Hepatocyte (in vitro differentiated cells): ENCODE results near the gene UTP4. TPM values are rescaled to one million over a fixed set of nuclear protein-coding genes. Genes with fewer than 3 reads are reported as not detected.

ENCODE experiments used
- DNase-seq: peaks from one replicate; pipeline ENCODE4 v3.0.0-alpha.2; 2016; ENCODE audit warnings: low spot score
- H2AFZ ChIP-seq: fragments of 200-600 bp; sonication (generic); 2 replicates; pipeline ENCODE4 v1.6.0; 2016; ENCODE audit warnings: antibody characterized with exemption, mild to moderate bottlenecking
- H3K27ac ChIP-seq: fragments of 200-600 bp; sonication (generic); 2 replicates; pipeline ENCODE4 v1.5.1; 2016; ENCODE audit warnings: mild to moderate bottlenecking
- H3K27me3 ChIP-seq: fragments of 200-600 bp; sonication (generic); 2 replicates; pipeline ENCODE4 v1.6.1; 2016
- H3K36me3 ChIP-seq: fragments of 200-600 bp; sonication (generic); replicated peaks from 2 replicates; pipeline ENCODE4 v1.5.1; 2016; ENCODE audit warnings: low read depth; ENCODE audit not compliant: insufficient read depth
- H3K4me1 ChIP-seq: fragments of 200-600 bp; sonication (generic); 2 replicates; pipeline ENCODE4 v1.5.1; 2016; ENCODE audit warnings: mild to moderate bottlenecking, moderate library complexity; ENCODE audit not compliant: insufficient read depth
- H3K4me2 ChIP-seq: fragments of 200-600 bp; sonication (generic); 2 replicates; pipeline ENCODE4 v1.6.0; 2016
- H3K4me3 ChIP-seq: fragments of 200-600 bp; sonication (generic); 2 replicates; pipeline ENCODE4 v1.5.1; 2016; ENCODE audit warnings: mild to moderate bottlenecking
- H3K79me2 ChIP-seq: fragments of 200-600 bp; sonication (generic); 2 replicates; pipeline ENCODE4 v1.6.0; 2017; ENCODE audit warnings: mild to moderate bottlenecking
- H3K9me2 ChIP-seq: fragments of 200-600 bp; sonication (generic); replicated peaks from 2 replicates; pipeline ENCODE4 v1.6.0; 2017; ENCODE audit warnings: mild to moderate bottlenecking; ENCODE audit not compliant: insufficient read depth
- H3K9me3 ChIP-seq: fragments of 200-600 bp; sonication (generic); 2 replicates; pipeline ENCODE4 v1.5.1; 2016; ENCODE audit warnings: low read depth, mild to moderate bottlenecking
- H4K20me1 ChIP-seq: fragments of 200-600 bp; sonication (generic); 2 replicates; pipeline ENCODE4 v1.6.0; 2016; ENCODE audit warnings: mild to moderate bottlenecking; ENCODE audit not compliant: insufficient read depth, poor library complexity, severe bottlenecking
- CTCF ChIP-seq: fragments of 200-600 bp; sonication (generic); IDR thresholded peaks from 2 replicates; pipeline ENCODE4 v1.5.1; 2016; ENCODE audit warnings: antibody characterized with exemption, mild to moderate bottlenecking; ENCODE audit not compliant: poor library complexity
- EZH2 ChIP-seq: fragments of 200-600 bp; sonication (generic); IDR thresholded peaks from 2 replicates; pipeline ENCODE4 v1.6.1; 2016; ENCODE audit warnings: antibody characterized with exemption, mild to moderate bottlenecking, borderline replicate concordance
- EZH2phosphoT487 ChIP-seq: fragments of 200-600 bp; sonication (generic); IDR thresholded peaks from one replicate; pipeline ENCODE4 v1.6.1; 2018; ENCODE audit warnings: antibody characterized with exemption, mild to moderate bottlenecking, low read depth, moderate library complexity; ENCODE audit not compliant: unreplicated experiment, severe bottlenecking
- WGBS: methylation state at CpG from one replicate; pipeline ENCODE4 v1.1.6; 2016; ENCODE audit warnings: low lambda C conversion rate; ENCODE audit errors: missing lambda C conversion rate; 5-methylcytosine and 5-hydroxymethylcytosine counted together
- polyA plus RNA-seq: library from polyadenylated mRNA; unstranded; fragments of >200 nt; fragmentation: Nextera tagmentation; extraction: Ambion mirVana; gene quantifications from 2 replicates; pipeline ENCODE4 v1.2.1, GENCODE V29; 2016
- total RNA-seq: library from RNA; depleted of rRNA; stranded (reverse); fragments of >200 nt; gene quantifications from 2 replicates; pipeline ENCODE4 v1.2.3, GENCODE V29; 2014

The UTP4 gene
- total RNA-seq = 12.7 and 21.6 TPM in 2 replicates
- polyA plus RNA-seq = 41.4 and 43.0 TPM in 2 replicates

GRCh38 chr16:69132424-69133252 lies at the start of gene UTP4, which contains the start of gene CHTF8:
Gene UTP4 (plus strand): TSS chr16:69132649. CDS start chr16:69133460, 811 bp downstream.
Gene CHTF8 (minus strand): TSS chr16:69132588. CDS start chr16:69121458, 11,130 bp downstream.
- Histone ChIP-seq H2AFZ (peak within 1 kb of the TSS; percentile 89), H4K20me1 (peaks cover 25% of the 10 kb centered on the region), H3K79me2 (peaks cover 91% of the 10 kb centered on the region), H3K36me3 (no peaks in the 10 kb centered on the region), H3K27ac (peak within 1 kb of the TSS; percentile 99), H3K4me3 (peak within 1 kb of the TSS; percentile 91), H3K27me3 (no peaks in the 10 kb centered on the region), H3K4me2 (peak within 1 kb of the TSS; percentile 90), H3K9me2 (no peaks in the 10 kb centered on the region), H3K9me3 (no peaks in the 10 kb centered on the region), H3K4me1 (peaks cover 9% of the 10 kb centered on the region)
- DNase-seq = peak; percentile 94
- no peak for TF ChIP-seq EZH2phosphoT487
- TF ChIP-seq CTCF = no peak
- no peak for TF ChIP-seq EZH2
- 1% methylated on average over 29 of the region's 78 CpGs for WGBS

GRCh38 chr16:69083306-69083941 lies 49.0 kb upstream of the UTP4 start:
- Histone ChIP-seq H3K4me1 (no peaks in the 10 kb centered on the region), H3K79me2 (no peaks in the 10 kb centered on the region), H3K36me3 (no peaks in the 10 kb centered on the region), H3K27me3 (no peaks in the 10 kb centered on the region), H3K27ac (no peak overlapping the region), H3K9me3 (no peaks in the 10 kb centered on the region), H3K4me2 (no peak overlapping the region), H3K4me3 (no peak overlapping the region), H4K20me1 (no peaks in the 10 kb centered on the region), H2AFZ (no peak overlapping the region), H3K9me2 (no peaks in the 10 kb centered on the region)
- no peak for DNase-seq
- no peak for TF ChIP-seq EZH2
- no peak for TF ChIP-seq CTCF
- TF ChIP-seq EZH2phosphoT487 = no peak
- WGBS = 95% methylated on average over 16 of the region's 16 CpGs

- no peak overlapping the region for H3K4me2 ChIP-seq
- no peaks in the 10 kb centered on the region for H3K9me3 ChIP-seq
- no peak overlapping the region for H3K4me3 ChIP-seq
- no peaks in the 10 kb centered on the region for H4K20me1 ChIP-seq
- H3K9me2 ChIP-seq = no peaks in the 10 kb centered on the region
- H3K4me1 ChIP-seq = peaks cover 6% of the 10 kb centered on the region
- no peaks in the 10 kb centered on the region for H3K36me3 ChIP-seq
- H3K27ac ChIP-seq = no peak overlapping the region
- TF ChIP-seq EZH2phosphoT487 (no peak), CTCF (no peak), EZH2 (no peak)
- H3K27me3 ChIP-seq = no peaks in the 10 kb centered on the region
- no peaks in the 10 kb centered on the region for H3K79me2 ChIP-seq
- no peak overlapping the region for H2AFZ ChIP-seq
- WGBS = 74% methylated on average over 2 of the region's 2 CpGs
- DNase-seq = no peak
These were observed 48.2 kb upstream of the UTP4 start for GRCh38 chr16:69084289-69084688.
